ENCODE data around the gene DOLPP1. TPM values are rescaled to one million over a fixed set of nuclear protein-coding genes. Genes with fewer than 3 reads are reported as not detected.

The DOLPP1 gene
- total and polyA plus RNA-seq, 2 of the 13 experiments (the other 11 are each of a cell fraction or from before 2014, with no cell fraction given) = 21.0 to 34.1 TPM

DNA sequence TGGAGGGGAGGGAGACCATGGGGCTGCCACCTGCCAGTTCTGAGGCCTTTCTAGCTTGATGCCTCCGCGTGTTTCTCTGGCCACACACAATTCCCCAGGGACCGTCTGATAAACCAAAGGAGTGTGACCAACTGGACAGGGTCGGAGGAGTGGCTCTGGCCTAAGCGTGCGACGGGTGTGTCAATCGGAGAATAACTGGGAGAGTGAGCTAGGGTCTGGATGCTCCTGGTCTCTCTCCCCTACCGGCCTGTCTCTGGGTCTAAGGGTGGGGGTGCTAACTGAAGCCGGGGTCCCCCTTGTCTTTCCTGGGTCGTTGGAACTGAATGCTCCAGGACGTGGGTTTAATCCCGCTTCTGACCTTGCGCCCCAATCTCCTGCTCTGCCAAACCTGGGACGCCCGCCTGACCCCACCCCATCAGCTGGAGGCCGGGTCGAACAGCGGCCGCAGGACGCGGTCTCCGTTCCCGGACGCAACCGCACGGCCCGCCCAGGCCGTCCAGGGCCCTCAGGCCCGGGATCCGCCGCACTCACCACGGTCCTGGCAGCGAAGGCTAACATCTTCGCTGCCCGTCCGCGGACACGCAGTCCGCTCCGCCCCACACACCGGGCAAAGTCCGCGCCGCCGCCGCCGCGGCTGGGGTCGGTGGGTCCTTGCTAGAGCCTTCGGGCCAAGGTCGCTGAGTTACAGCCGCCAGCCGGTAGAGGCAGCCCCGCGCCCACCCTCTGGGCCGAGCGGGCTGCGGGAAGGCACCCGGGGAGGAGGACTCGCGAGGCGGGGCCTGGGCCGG lies 29.2 kb downstream of the DOLPP1 start (continued):
- TF ChIP-seq, protein P1, sequence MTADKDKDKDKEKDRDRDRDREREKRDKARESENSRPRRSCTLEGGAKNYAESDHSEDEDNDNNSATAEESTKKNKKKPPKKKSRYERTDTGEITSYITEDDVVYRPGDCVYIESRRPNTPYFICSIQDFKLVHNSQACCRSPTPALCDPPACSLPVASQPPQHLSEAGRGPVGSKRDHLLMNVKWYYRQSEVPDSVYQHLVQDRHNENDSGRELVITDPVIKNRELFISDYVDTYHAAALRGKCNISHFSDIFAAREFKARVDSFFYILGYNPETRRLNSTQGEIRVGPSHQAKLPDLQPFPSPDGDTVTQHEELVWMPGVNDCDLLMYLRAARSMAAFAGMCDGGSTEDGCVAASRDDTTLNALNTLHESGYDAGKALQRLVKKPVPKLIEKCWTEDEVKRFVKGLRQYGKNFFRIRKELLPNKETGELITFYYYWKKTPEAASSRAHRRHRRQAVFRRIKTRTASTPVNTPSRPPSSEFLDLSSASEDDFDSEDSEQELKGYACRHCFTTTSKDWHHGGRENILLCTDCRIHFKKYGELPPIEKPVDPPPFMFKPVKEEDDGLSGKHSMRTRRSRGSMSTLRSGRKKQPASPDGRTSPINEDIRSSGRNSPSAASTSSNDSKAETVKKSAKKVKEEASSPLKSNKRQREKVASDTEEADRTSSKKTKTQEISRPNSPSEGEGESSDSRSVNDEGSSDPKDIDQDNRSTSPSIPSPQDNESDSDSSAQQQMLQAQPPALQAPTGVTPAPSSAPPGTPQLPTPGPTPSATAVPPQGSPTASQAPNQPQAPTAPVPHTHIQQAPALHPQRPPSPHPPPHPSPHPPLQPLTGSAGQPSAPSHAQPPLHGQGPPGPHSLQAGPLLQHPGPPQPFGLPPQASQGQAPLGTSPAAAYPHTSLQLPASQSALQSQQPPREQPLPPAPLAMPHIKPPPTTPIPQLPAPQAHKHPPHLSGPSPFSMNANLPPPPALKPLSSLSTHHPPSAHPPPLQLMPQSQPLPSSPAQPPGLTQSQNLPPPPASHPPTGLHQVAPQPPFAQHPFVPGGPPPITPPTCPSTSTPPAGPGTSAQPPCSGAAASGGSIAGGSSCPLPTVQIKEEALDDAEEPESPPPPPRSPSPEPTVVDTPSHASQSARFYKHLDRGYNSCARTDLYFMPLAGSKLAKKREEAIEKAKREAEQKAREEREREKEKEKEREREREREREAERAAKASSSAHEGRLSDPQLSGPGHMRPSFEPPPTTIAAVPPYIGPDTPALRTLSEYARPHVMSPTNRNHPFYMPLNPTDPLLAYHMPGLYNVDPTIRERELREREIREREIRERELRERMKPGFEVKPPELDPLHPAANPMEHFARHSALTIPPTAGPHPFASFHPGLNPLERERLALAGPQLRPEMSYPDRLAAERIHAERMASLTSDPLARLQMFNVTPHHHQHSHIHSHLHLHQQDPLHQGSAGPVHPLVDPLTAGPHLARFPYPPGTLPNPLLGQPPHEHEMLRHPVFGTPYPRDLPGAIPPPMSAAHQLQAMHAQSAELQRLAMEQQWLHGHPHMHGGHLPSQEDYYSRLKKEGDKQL (CRISPR knock-in tag; IDR thresholded peaks at IDR 0.05; ENCODE audit: low read depth) = no peak
- TF ChIP-seq, protein P2, sequence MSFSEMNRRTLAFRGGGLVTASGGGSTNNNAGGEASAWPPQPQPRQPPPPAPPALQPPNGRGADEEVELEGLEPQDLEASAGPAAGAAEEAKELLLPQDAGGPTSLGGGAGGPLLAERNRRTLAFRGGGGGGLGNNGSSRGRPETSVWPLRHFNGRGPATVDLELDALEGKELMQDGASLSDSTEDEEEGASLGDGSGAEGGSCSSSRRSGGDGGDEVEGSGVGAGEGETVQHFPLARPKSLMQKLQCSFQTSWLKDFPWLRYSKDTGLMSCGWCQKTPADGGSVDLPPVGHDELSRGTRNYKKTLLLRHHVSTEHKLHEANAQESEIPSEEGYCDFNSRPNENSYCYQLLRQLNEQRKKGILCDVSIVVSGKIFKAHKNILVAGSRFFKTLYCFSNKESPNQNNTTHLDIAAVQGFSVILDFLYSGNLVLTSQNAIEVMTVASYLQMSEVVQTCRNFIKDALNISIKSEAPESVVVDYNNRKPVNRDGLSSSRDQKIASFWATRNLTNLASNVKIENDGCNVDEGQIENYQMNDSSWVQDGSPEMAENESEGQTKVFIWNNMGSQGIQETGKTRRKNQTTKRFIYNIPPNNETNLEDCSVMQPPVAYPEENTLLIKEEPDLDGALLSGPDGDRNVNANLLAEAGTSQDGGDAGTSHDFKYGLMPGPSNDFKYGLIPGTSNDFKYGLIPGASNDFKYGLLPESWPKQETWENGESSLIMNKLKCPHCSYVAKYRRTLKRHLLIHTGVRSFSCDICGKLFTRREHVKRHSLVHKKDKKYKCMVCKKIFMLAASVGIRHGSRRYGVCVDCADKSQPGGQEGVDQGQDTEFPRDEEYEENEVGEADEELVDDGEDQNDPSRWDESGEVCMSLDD (CRISPR knock-in tag; IDR thresholded peaks at IDR 0.05; ENCODE audit: borderline replicate concordance) = peak; percentile 50; the same call in 1 of the 2 replicates
- TF ChIP-seq, protein P3, sequence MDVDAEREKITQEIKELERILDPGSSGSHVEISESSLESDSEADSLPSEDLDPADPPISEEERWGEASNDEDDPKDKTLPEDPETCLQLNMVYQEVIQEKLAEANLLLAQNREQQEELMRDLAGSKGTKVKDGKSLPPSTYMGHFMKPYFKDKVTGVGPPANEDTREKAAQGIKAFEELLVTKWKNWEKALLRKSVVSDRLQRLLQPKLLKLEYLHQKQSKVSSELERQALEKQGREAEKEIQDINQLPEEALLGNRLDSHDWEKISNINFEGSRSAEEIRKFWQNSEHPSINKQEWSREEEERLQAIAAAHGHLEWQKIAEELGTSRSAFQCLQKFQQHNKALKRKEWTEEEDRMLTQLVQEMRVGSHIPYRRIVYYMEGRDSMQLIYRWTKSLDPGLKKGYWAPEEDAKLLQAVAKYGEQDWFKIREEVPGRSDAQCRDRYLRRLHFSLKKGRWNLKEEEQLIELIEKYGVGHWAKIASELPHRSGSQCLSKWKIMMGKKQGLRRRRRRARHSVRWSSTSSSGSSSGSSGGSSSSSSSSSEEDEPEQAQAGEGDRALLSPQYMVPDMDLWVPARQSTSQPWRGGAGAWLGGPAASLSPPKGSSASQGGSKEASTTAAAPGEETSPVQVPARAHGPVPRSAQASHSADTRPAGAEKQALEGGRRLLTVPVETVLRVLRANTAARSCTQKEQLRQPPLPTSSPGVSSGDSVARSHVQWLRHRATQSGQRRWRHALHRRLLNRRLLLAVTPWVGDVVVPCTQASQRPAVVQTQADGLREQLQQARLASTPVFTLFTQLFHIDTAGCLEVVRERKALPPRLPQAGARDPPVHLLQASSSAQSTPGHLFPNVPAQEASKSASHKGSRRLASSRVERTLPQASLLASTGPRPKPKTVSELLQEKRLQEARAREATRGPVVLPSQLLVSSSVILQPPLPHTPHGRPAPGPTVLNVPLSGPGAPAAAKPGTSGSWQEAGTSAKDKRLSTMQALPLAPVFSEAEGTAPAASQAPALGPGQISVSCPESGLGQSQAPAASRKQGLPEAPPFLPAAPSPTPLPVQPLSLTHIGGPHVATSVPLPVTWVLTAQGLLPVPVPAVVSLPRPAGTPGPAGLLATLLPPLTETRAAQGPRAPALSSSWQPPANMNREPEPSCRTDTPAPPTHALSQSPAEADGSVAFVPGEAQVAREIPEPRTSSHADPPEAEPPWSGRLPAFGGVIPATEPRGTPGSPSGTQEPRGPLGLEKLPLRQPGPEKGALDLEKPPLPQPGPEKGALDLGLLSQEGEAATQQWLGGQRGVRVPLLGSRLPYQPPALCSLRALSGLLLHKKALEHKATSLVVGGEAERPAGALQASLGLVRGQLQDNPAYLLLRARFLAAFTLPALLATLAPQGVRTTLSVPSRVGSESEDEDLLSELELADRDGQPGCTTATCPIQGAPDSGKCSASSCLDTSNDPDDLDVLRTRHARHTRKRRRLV (CRISPR knock-in tag; IDR thresholded peaks at IDR 0.05) = 0 out of 2 replicates have a peak, but pooled peaks have one; percentile 66
- TF ChIP-seq GFI1 (CRISPR knock-in tag; IDR thresholded peaks at IDR 0.05; ENCODE audit: borderline replicate concordance) (no peak), TEAD3 (CRISPR knock-in tag; optimal IDR thresholded peaks at IDR 0.05; ENCODE audit: borderline replicate concordance) (peak; percentile 13), SMAD1 (CRISPR knock-in tag; IDR thresholded peaks at IDR 0.05; ENCODE audit: borderline replicate concordance, low read depth) (0 out of 2 replicates have a peak, but pooled peaks have one; percentile 42), SYNCRIP (IDR thresholded peaks at IDR 0.05; ENCODE audit: insufficient read depth, low read depth, low read length) (no peak), RBFOX2 (IDR thresholded peaks at IDR 0.05; ENCODE audit: low read depth, low read length) (peak; percentile 86)
- TF ChIP-seq, protein P4, sequence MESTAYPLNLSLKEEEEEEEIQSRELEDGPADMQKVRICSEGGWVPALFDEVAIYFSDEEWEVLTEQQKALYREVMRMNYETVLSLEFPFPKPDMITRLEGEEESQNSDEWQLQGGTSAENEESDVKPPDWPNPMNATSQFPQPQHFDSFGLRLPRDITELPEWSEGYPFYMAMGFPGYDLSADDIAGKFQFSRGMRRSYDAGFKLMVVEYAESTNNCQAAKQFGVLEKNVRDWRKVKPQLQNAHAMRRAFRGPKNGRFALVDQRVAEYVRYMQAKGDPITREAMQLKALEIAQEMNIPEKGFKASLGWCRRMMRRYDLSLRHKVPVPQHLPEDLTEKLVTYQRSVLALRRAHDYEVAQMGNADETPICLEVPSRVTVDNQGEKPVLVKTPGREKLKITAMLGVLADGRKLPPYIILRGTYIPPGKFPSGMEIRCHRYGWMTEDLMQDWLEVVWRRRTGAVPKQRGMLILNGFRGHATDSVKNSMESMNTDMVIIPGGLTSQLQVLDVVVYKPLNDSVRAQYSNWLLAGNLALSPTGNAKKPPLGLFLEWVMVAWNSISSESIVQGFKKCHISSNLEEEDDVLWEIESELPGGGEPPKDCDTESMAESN (CRISPR knock-in tag; conservative IDR thresholded peaks at IDR 0.05) = peak; percentile 95
- TF ChIP-seq, protein P5, sequence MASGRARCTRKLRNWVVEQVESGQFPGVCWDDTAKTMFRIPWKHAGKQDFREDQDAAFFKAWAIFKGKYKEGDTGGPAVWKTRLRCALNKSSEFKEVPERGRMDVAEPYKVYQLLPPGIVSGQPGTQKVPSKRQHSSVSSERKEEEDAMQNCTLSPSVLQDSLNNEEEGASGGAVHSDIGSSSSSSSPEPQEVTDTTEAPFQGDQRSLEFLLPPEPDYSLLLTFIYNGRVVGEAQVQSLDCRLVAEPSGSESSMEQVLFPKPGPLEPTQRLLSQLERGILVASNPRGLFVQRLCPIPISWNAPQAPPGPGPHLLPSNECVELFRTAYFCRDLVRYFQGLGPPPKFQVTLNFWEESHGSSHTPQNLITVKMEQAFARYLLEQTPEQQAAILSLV (CRISPR knock-in tag; IDR thresholded peaks at IDR 0.05; ENCODE audit: borderline replicate concordance) = no peak

Measured in HepG2 (cell line).